K562 (cell line): Measurements from ENCODE around the gene METAP1D. TPM values are rescaled to one million over a fixed set of nuclear protein-coding genes. Genes with fewer than 3 reads are reported as not detected.
A peak's percentile ranks its signal among the peaks of the same experiment; 100 is the strongest.

ENCODE experiments used
- CHD4 ChIP-seq: fragments of 200-600 bp; sonication (generic); IDR thresholded peaks from 3 replicates; pipeline ENCODE4 v1.6.1; 2012; ENCODE audit warnings: low read depth, mild to moderate bottlenecking, mixed read lengths, low read length, inconsistent platforms; ENCODE audit not compliant: insufficient read depth, insufficient replicate concordance, poor library complexity, severe bottlenecking
- FOXJ3 ChIP-seq: sonication (generic); formaldehyde crosslinking; IDR thresholded peaks from 2 replicates; pipeline ENCODE4 v1.4.0; 2020; ENCODE audit warnings: mild to moderate bottlenecking, missing genetic modification reagents
- HEY1 ChIP-seq: fragments of 250-450 bp; sonication (Bioruptor Pico); IDR thresholded peaks from 2 replicates; pipeline ENCODE4 v1.5.0; 2020; ENCODE audit warnings: mild to moderate bottlenecking, moderate library complexity, borderline replicate concordance
- KLF13 ChIP-seq: fragments of 450-650 bp; IDR thresholded peaks from 2 replicates; pipeline ENCODE4 v1.6.1; 2016; ENCODE audit warnings: missing genetic modification characterization, low read depth, mild to moderate bottlenecking, missing compliant biosample characterization, moderate library complexity, borderline replicate concordance
- MIER1 ChIP-seq: fragments of 450-650 bp; IDR thresholded peaks from 2 replicates; pipeline ENCODE4 v1.6.1; 2016; ENCODE audit warnings: antibody characterized with exemption, mild to moderate bottlenecking, low read depth
- NFIC ChIP-seq: fragments of 450-650 bp; IDR thresholded peaks from 2 replicates; pipeline ENCODE4 v1.6.1; 2017; ENCODE audit warnings: mild to moderate bottlenecking, inconsistent platforms
- POLR3A ChIP-seq: IDR thresholded peaks from 2 replicates; pipeline ENCODE4 v1.6.1; 2011; ENCODE audit warnings: borderline replicate concordance, mild to moderate bottlenecking, moderate library complexity; ENCODE audit not compliant: insufficient read length, insufficient read depth; ENCODE audit errors: extremely low read depth
- PRMT5 ChIP-seq: sonication (generic); formaldehyde crosslinking; IDR thresholded peaks from 2 replicates; pipeline ENCODE4 v1.5.0; 2020; ENCODE audit warnings: missing genetic modification reagents
- XRCC3 ChIP-seq: fragments of 450-650 bp; IDR thresholded peaks from 2 replicates; pipeline ENCODE4 v1.6.1; 2017; ENCODE audit warnings: mild to moderate bottlenecking, moderate library complexity
- ZC3H4 ChIP-seq: sonication (generic); formaldehyde crosslinking; IDR thresholded peaks from 2 replicates; pipeline ENCODE4 v1.9.0; 2021; ENCODE audit warnings: missing genetic modification reagents, borderline replicate concordance
- ZFP30 ChIP-seq: fragments of 250-450 bp; sonication (Bioruptor Pico); IDR thresholded peaks from 2 replicates; pipeline ENCODE4 v1.8.0; 2022; ENCODE audit warnings: moderate library complexity, mild to moderate bottlenecking, inconsistent platforms, borderline replicate concordance
- ZKSCAN8 ChIP-seq: fragments of 200-800 bp; sonication (Bioruptor generic); IDR thresholded peaks from 2 replicates; pipeline ENCODE4 v1.6.1; 2016; ENCODE audit warnings: missing genetic modification characterization, missing compliant biosample characterization
- ZNF311 ChIP-seq: fragments of 250-450 bp; sonication (Bioruptor Pico); IDR thresholded peaks from 2 replicates; pipeline ENCODE4 v1.4.0; 2020; ENCODE audit warnings: mild to moderate bottlenecking, moderate library complexity
- ZNF444 ChIP-seq: fragments of 250-450 bp; sonication (Bioruptor Pico); IDR thresholded peaks from 2 replicates; pipeline ENCODE4 v1.4.0; 2020; ENCODE audit warnings: mild to moderate bottlenecking, moderate library complexity
- ZNF551 ChIP-seq: fragments of 250-450 bp; sonication (Bioruptor Pico); IDR thresholded peaks from 2 replicates; pipeline ENCODE4 v1.5.0; 2021; ENCODE audit warnings: mild to moderate bottlenecking, moderate library complexity
- ZNF77 ChIP-seq: fragments of 250-450 bp; sonication (Bioruptor Pico); IDR thresholded peaks from 2 replicates; pipeline ENCODE4 v1.5.0; 2020
- polyA plus RNA-seq, 8 experiments: library from polyadenylated mRNA; depleted of rRNA in 4 of 8; stranded (reverse) in 5 of 8; unstranded in 3 of 8; fragments of >200 nt; fragmentation: Nextera tagmentation in 2 of 8; fragmentation: Illumina TruSeq in 1 of 8; extraction: Ambion mirVana in 2 of 8; extraction: Trizol in 1 of 8; gene quantifications; 2 replicates each; pipeline versions ENCODE4 v1.2.1 to v1.2.3, GENCODE V29; 2011 to 2014; ENCODE audit warnings: inconsistent platforms in 1 of 8, missing spikeins in 1 of 8
- total RNA-seq, 7 experiments: library from RNA; depleted of rRNA in 6 of 7; stranded (reverse); fragments of >200 nt in 6 of 7; fragmentation: Illumina TruSeq in 2 of 7; extraction: Trizol in 2 of 7; gene quantifications; 2 replicates each; pipeline versions ENCODE4 v1.2.1 to v1.2.3, GENCODE V29; 2011 to 2021; ENCODE audit warnings: low replicate concordance in 1 of 7
- TF ChIP-seq, protein P1 (sequence below): sonication (generic); formaldehyde crosslinking; IDR thresholded peaks from 2 replicates; pipeline ENCODE4 v1.8.1; 2023; ENCODE audit warnings: mild to moderate bottlenecking, missing genetic modification reagents
- TF ChIP-seq, protein P2 (sequence below): IDR thresholded peaks from 3 replicates; pipeline ENCODE4 v1.6.1; 2011; ENCODE audit warnings: borderline replicate concordance, mild to moderate bottlenecking; ENCODE audit not compliant: insufficient read length, insufficient read depth
- TF ChIP-seq, protein P3 (sequence below), 2 experiments: IDR thresholded peaks in 1 of 2; conservative IDR thresholded peaks in 1 of 2; 2 replicates each; pipeline ENCODE4 v1.6.1; 2016; ENCODE audit warnings: low read depth in 2 of 2, mild to moderate bottlenecking in 1 of 2, missing compliant biosample characterization in 1 of 2, missing genetic modification characterization in 1 of 2, moderate library complexity in 1 of 2

METAP1D gene
- total and polyA plus RNA-seq, 9 of the 15 experiments (the other 6 are each of a cell fraction or from before 2014, with no cell fraction given): 8.0 to 23.4 (median 15.7) TPM

DNA sequence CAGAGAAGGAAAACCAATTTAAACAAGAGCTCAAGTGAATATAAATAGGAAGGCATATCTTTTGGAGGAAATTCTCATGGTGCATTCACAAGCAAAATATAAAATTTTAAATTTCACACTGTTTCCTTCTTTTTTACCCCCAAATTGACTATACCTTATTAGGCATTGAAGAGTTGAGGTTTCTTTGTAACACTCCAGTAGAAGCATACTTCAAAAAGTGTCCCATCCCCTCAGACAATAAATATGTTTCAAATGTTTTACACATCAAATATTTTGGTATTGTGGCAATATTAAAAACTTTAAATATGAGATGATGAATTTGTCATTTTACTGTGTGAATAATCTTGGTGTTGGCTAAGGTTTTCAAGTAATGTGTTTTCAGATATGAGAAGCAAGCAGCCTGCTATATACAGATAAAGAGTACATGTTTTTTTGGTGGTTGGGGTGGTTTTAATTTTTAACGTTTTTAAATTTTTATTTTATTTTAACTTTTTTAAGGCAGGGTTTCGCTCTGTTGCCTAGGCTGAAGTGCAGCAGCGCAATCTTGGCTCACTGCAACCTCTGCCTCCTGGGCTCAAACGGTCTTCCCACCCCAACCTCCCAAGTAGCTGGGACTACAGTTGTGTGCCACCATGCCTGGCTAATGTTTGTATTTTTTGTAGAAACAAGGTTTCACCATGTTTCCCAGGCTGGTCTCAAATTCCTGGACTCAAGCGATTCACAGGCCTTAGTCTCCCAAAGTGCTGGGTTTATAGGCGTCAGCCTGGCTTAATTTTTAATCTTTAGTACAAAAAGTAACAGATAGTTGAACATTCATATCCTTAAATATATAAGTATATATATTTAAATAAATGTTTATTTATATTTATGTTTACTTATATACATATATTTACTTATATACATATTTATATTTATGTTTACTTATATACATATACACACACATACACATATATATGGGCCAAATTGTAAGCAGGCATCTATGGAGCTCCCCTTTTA lies 49.1 kb downstream of the METAP1D start (continued):
- TF ChIP-seq, protein P1, sequence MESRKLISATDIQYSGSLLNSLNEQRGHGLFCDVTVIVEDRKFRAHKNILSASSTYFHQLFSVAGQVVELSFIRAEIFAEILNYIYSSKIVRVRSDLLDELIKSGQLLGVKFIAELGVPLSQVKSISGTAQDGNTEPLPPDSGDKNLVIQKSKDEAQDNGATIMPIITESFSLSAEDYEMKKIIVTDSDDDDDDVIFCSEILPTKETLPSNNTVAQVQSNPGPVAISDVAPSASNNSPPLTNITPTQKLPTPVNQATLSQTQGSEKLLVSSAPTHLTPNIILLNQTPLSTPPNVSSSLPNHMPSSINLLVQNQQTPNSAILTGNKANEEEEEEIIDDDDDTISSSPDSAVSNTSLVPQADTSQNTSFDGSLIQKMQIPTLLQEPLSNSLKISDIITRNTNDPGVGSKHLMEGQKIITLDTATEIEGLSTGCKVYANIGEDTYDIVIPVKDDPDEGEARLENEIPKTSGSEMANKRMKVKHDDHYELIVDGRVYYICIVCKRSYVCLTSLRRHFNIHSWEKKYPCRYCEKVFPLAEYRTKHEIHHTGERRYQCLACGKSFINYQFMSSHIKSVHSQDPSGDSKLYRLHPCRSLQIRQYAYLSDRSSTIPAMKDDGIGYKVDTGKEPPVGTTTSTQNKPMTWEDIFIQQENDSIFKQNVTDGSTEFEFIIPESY (CRISPR knock-in tag): no peak
- TF ChIP-seq ZFP30 (CRISPR knock-in tag) (no peak), MIER1 (no peak), XRCC3 (no peak), ZNF77 (CRISPR knock-in tag) (no peak), HEY1 (CRISPR knock-in tag) (no peak), CHD4 (no peak), POLR3A (no peak), ZNF444 (no peak), ZNF311 (CRISPR knock-in tag) (0 out of 2 replicates have a peak, but pooled peaks have one; percentile 11), FOXJ3 (no peak), NFIC (peak; percentile 50; the same call in 1 of the 2 replicates), ZKSCAN8 (CRISPR knock-in tag) (no peak), PRMT5 (no peak), KLF13 (tag) (no peak), ZC3H4 (CRISPR knock-in tag) (no peak), ZNF551 (CRISPR knock-in tag) (no peak)
- TF ChIP-seq, protein P2, sequence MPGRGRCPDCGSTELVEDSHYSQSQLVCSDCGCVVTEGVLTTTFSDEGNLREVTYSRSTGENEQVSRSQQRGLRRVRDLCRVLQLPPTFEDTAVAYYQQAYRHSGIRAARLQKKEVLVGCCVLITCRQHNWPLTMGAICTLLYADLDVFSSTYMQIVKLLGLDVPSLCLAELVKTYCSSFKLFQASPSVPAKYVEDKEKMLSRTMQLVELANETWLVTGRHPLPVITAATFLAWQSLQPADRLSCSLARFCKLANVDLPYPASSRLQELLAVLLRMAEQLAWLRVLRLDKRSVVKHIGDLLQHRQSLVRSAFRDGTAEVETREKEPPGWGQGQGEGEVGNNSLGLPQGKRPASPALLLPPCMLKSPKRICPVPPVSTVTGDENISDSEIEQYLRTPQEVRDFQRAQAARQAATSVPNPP: no peak
- TF ChIP-seq, protein P3, sequence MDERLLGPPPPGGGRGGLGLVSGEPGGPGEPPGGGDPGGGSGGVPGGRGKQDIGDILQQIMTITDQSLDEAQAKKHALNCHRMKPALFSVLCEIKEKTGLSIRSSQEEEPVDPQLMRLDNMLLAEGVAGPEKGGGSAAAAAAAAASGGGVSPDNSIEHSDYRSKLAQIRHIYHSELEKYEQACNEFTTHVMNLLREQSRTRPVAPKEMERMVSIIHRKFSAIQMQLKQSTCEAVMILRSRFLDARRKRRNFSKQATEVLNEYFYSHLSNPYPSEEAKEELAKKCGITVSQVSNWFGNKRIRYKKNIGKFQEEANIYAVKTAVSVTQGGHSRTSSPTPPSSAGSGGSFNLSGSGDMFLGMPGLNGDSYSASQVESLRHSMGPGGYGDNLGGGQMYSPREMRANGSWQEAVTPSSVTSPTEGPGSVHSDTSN (CRISPR knock-in tag; IDR thresholded peaks at IDR 0.05; ENCODE audit: low read depth): no peak
- TF ChIP-seq, protein P3 (tag; conservative IDR thresholded peaks at IDR 0.05; ENCODE audit: low read depth): no peak
